ENCODE results near the gene DBN1. TPM values are rescaled to one million over a fixed set of nuclear protein-coding genes. Genes with fewer than 3 reads are reported as not detected.

Gene DBN1
- total and polyA plus RNA-seq, 9 donors: 97.3 to 295 (median 267) TPM

DNA sequence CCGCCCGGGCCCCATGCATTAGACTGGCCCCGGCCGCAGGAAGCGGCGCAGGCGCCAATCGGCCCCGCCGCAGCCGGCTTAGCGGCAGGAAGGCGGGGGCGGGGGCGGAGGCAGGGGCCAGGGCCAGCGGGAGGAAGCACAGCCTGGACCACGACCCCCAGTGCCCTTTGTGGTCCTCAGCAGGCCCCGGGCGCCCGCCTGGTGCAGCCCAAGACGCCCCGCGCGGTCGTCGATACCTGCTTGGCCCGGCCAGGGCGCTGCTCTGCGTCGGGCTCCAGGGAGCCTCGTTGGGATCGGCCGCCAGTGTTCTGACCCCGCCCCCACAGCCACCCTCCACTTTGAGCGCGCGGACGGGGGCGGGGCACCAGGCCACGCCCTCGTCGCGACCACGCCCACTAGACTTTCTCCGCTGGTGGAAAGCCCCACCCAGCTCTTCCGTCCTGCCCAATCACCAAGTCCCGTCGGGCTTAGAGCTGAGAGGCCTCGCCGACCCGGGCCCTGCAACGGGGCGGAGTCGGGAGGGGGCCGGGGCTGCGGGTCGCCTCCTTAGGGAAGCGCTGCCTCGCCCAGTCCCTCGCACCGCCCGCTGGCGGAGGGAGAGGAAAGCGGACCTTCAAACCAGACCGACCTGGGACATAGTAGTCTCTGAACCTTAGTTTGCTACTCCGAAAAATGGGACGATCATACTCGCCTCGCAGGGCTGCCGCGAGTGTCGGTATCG, 24.0 kb upstream of the DBN1 start, which contains the start of gene PDLIM7:
TSS of gene PDLIM7 (minus strand) at position 313 of the 721 bp plus-strand sequence. CDS start 1,092 bp downstream, outside the sequence.
- DNase-seq: peak; percentile 98
- H3K36me3 ChIP-seq (ENCODE audit: control insufficient read depth, insufficient read depth, low read length): peaks cover 25% of the 10 kb centered on the region
- H3K27ac ChIP-seq (ENCODE audit: low read length): peak within 1 kb of the TSS; percentile 97
- H3K27me3 ChIP-seq (ENCODE audit: control insufficient read depth, insufficient read depth, low read length): peaks cover 4% of the 10 kb centered on the region
- H3K9me3 ChIP-seq (replicated peaks; ENCODE audit: control insufficient read depth, low read depth, low read length): no peaks in the 10 kb centered on the region
- under 1% methylated on average over 69 of the region's 73 CpGs for whole genome bisulfite sequencing (ENCODE audit: insufficient coverage)
- peaks cover 75% of the 10 kb centered on the region for H3K4me1 ChIP-seq (ENCODE audit: control insufficient read depth, insufficient read depth, low read length)
- peak within 1 kb of the TSS; percentile 89 for H3K4me3 ChIP-seq (ENCODE audit: low read length)

DNA sequence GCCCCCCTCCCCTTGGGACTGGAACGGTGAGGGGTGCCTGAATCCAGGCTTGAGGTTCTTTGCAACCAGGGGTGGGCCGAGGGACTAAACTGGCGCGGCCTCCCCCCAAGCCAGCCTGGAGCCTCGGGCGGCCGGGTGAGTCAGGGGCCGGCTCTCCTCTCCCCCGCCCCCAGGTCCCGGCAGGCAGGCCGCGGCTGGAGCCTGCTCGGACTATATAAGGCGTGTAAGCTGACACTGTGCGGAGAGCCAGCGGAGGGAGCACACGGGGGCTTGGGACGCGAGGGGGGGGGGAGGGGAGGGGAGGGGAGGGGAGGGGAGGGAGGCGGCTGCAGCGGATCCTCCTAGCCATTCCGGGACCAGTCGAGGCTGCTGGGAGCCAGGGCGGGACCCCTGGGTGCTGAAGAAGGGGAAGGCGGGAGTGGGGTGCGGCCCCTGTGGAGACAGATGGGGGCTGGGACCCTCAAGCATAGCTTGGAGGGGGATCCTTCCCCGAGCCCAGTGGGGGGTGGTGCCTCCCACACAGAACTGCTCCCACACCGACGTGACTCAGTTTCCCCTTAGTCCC, 23.4 kb upstream of the DBN1 start:
- H3K36me3 ChIP-seq (ENCODE audit: control insufficient read depth, insufficient read depth, low read length): peaks cover 30% of the 10 kb centered on the region
- DNase-seq: peak; percentile 98
- 1% methylated on average over 11 of the region's 29 CpGs for WGBS (ENCODE audit: insufficient coverage)
- H3K27me3 ChIP-seq (ENCODE audit: control insufficient read depth, insufficient read depth, low read length): peaks cover 4% of the 10 kb centered on the region
- peak overlapping the region; percentile 89 for H3K4me3 ChIP-seq (ENCODE audit: low read length)
- H3K9me3 ChIP-seq (replicated peaks; ENCODE audit: control insufficient read depth, low read depth, low read length): no peaks in the 10 kb centered on the region
- H3K4me1 ChIP-seq (ENCODE audit: control insufficient read depth, insufficient read depth, low read length): peaks cover 81% of the 10 kb centered on the region
- H3K27ac ChIP-seq (ENCODE audit: low read length): peak overlapping the region; percentile 97

DNA sequence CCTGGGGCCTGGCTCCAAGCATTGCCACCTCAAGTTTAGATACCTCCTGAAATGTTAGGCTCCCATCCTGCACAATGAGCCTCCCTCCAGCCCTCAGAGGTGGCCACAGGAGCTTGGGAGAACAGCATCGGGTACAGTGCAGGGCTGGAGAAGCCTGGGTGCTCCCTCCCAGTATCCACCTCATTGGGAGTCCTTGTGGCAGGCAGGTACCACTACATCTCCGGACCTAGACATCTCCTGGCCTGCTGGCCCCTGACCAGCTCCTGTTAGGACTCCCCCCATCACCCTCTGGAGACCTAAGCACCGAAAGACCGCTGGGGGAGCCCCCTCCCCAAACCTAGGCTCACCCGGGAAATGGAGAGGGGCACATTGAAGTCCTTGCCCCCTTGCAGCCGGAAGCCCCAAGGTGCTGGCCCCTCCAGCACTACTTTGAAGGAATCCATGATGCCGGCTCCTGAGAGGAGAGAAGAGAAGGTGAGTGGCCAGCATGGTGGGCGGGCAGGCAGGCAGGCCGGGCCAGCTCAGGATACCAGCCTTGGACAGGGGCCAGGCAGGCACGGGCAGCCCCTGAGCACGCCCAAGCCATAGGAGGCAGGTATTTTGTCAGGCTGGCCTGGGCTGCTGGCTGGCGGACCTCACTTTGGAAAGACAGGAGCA, 22.8 kb upstream of the DBN1 start:
- Histone ChIP-seq H3K9me3 (replicated peaks; ENCODE audit: control insufficient read depth, low read depth, low read length) (no peaks in the 10 kb centered on the region), H3K4me3 (ENCODE audit: low read length) (peak overlapping the region; percentile 89), H3K4me1 (ENCODE audit: control insufficient read depth, insufficient read depth, low read length) (peaks cover 80% of the 10 kb centered on the region), H3K27ac (ENCODE audit: low read length) (peak overlapping the region; percentile 94), H3K36me3 (ENCODE audit: control insufficient read depth, insufficient read depth, low read length) (peaks cover 32% of the 10 kb centered on the region), H3K27me3 (ENCODE audit: control insufficient read depth, insufficient read depth, low read length) (peaks cover 4% of the 10 kb centered on the region)
- no peak for DNase-seq
- 8% methylated on average over 9 of the region's 12 CpGs for WGBS (ENCODE audit: insufficient coverage)

- DNase-seq: peak; percentile 92
- H3K27me3 ChIP-seq (ENCODE audit: control insufficient read depth, insufficient read depth, low read length): peaks cover 4% of the 10 kb centered on the region
- H3K9me3 ChIP-seq (replicated peaks; ENCODE audit: control insufficient read depth, low read depth, low read length): no peaks in the 10 kb centered on the region
- 43% methylated on average over 10 of the region's 14 CpGs for WGBS (ENCODE audit: insufficient coverage)
- peak overlapping the region; percentile 94 for H3K27ac ChIP-seq (ENCODE audit: low read length)
- peaks cover 80% of the 10 kb centered on the region for H3K4me1 ChIP-seq (ENCODE audit: control insufficient read depth, insufficient read depth, low read length)
- peak overlapping the region; percentile 89 for H3K4me3 ChIP-seq (ENCODE audit: low read length)
- H3K36me3 ChIP-seq (ENCODE audit: control insufficient read depth, insufficient read depth, low read length): peaks cover 40% of the 10 kb centered on the region
Measured at GRCh38 chr5:177495243-177496060, 22.0 kb upstream of the DBN1 start.

GRCh38 chr5:177494346-177495195, 21.1 kb upstream of the DBN1 start:
- Histone ChIP-seq H3K4me3 (ENCODE audit: low read length) (peak overlapping the region; percentile 89), H3K9me3 (replicated peaks; ENCODE audit: control insufficient read depth, low read depth, low read length) (no peaks in the 10 kb centered on the region), H3K27me3 (ENCODE audit: control insufficient read depth, insufficient read depth, low read length) (peaks cover 4% of the 10 kb centered on the region), H3K4me1 (ENCODE audit: control insufficient read depth, insufficient read depth, low read length) (peaks cover 79% of the 10 kb centered on the region), H3K27ac (ENCODE audit: low read length) (peak overlapping the region; percentile 94), H3K36me3 (ENCODE audit: control insufficient read depth, insufficient read depth, low read length) (peaks cover 49% of the 10 kb centered on the region)
- DNase-seq: peak; percentile 87
- WGBS (ENCODE audit: insufficient coverage): 25% methylated on average over 7 of the region's 11 CpGs

DNA sequence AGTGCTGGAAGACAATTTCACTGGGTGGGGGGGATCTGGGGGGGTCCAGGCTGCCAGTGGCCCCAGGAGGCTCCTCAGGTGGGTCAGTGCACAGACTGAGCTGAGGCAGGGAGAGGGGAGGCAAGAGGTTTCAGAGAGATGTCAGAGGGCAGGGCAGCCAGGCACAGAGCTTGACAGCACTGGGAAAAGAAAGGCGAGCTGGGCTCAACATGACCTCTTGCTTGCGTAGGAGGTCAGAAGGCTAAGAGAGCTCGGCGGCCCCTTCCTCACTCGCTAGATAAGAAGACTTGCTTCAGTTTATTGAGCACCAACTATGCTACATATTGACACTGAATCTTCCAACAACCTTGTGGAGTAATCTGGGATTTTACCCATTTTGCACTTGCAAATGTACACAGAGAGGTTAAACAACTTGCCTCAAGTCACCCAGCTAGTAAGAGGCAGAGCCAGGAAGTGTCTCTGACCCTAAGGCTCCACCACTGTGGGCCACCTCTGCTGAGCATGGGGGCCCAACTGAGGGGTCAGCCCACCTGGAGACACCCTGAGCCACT, 20.4 kb upstream of the DBN1 start:
- 70% methylated on average over 4 of the region's 5 CpGs for WGBS (ENCODE audit: insufficient coverage)
- Histone ChIP-seq H3K4me1 (ENCODE audit: control insufficient read depth, insufficient read depth, low read length) (peaks cover 84% of the 10 kb centered on the region), H3K27ac (ENCODE audit: low read length) (peak overlapping the region; percentile 94), H3K9me3 (replicated peaks; ENCODE audit: control insufficient read depth, low read depth, low read length) (no peaks in the 10 kb centered on the region), H3K36me3 (ENCODE audit: control insufficient read depth, insufficient read depth, low read length) (peaks cover 56% of the 10 kb centered on the region), H3K27me3 (ENCODE audit: control insufficient read depth, insufficient read depth, low read length) (peaks cover 3% of the 10 kb centered on the region), H3K4me3 (ENCODE audit: low read length) (no peak overlapping the region)
- DNase-seq: no peak

- Histone ChIP-seq H3K9me3 (replicated peaks; ENCODE audit: control insufficient read depth, low read depth, low read length) (no peaks in the 10 kb centered on the region), H3K27ac (ENCODE audit: low read length) (peak overlapping the region; percentile 94), H3K27me3 (ENCODE audit: control insufficient read depth, insufficient read depth, low read length) (no peaks in the 10 kb centered on the region), H3K4me1 (ENCODE audit: control insufficient read depth, insufficient read depth, low read length) (peaks cover 75% of the 10 kb centered on the region), H3K36me3 (ENCODE audit: control insufficient read depth, insufficient read depth, low read length) (peaks cover 66% of the 10 kb centered on the region), H3K4me3 (ENCODE audit: low read length) (no peak overlapping the region)
- 90% methylated on average over 5 of the region's 7 CpGs for WGBS (ENCODE audit: insufficient coverage)
- DNase-seq: no peak
Measured at GRCh38 chr5:177492841-177493240, 19.4 kb upstream of the DBN1 start.

GRCh38 chr5:177491983-177492746, 18.7 kb upstream of the DBN1 start:
- Histone ChIP-seq H3K4me3 (ENCODE audit: low read length) (no peak overlapping the region), H3K27ac (ENCODE audit: low read length) (peak overlapping the region; percentile 94), H3K4me1 (ENCODE audit: control insufficient read depth, insufficient read depth, low read length) (peaks cover 72% of the 10 kb centered on the region), H3K9me3 (replicated peaks; ENCODE audit: control insufficient read depth, low read depth, low read length) (no peaks in the 10 kb centered on the region), H3K36me3 (ENCODE audit: control insufficient read depth, insufficient read depth, low read length) (peaks cover 73% of the 10 kb centered on the region), H3K27me3 (ENCODE audit: control insufficient read depth, insufficient read depth, low read length) (no peaks in the 10 kb centered on the region)
- no peak for DNase-seq
- 88% methylated on average over 37 of the region's 54 CpGs for WGBS (ENCODE audit: insufficient coverage)
